ENCODE data around the gene RPUSD3. TPM values are rescaled to one million over a fixed set of nuclear protein-coding genes. Genes with fewer than 3 reads are reported as not detected.

Gene RPUSD3
- total and polyA plus RNA-seq, 9 of the 15 experiments (the other 6 are each of a cell fraction or from before 2014, with no cell fraction given) = 13.8 to 99.0 (median 59.3) TPM

- TF ChIP-seq ZNF277 (CRISPR knock-in tag; IDR thresholded peaks at IDR 0.05; ENCODE audit: borderline replicate concordance) (no peak), EHMT2 (IDR thresholded peaks at IDR 0.05) (no peak), SNRNP70 (optimal IDR thresholded peaks at IDR 0.05; ENCODE audit: low read depth, low read length) (no peak), SIRT6 (IDR thresholded peaks at IDR 0.05; ENCODE audit: low read depth, low read length) (peak; percentile 24), SMARCA4 (IDR thresholded peaks at IDR 0.05) (0 out of 2 replicates have a peak, but pooled peaks have one; percentile 6), GTF2F1 (IDR thresholded peaks at IDR 0.05; ENCODE audit: low read depth, low read length) (no peak), CBX5 (IDR thresholded peaks at IDR 0.05; ENCODE audit: borderline replicate concordance, low read depth) (no peak), IRF9 (tag; IDR thresholded peaks at IDR 0.05) (no peak), TCF7L2 (IDR thresholded peaks at IDR 0.05; ENCODE audit: low read depth, low read length) (0 out of 2 replicates have a peak, but pooled peaks have one; percentile 26), KDM4B (IDR thresholded peaks at IDR 0.05; ENCODE audit: borderline replicate concordance in 2 of 2, low read depth in 1 of 2) (0 out of 4 replicates have a peak, but pooled peaks of 1 of the 2 experiments have one; percentile 8), LCOR (CRISPR knock-in tag; IDR thresholded peaks at IDR 0.05) (peak; percentile 48; the same call in 1 of the 2 replicates), NKRF (IDR thresholded peaks at IDR 0.05; ENCODE audit: borderline replicate concordance) (peak; percentile 84; the same call in 1 of the 2 replicates), FOXJ2 (tag; IDR thresholded peaks at IDR 0.05) (no peak), HLTF (IDR thresholded peaks at IDR 0.05) (no peak), ID3 (CRISPR knock-in tag; IDR thresholded peaks at IDR 0.05) (no peak), ID3 (tag; IDR thresholded peaks at IDR 0.05) (peak; percentile 23; the same call in 1 of the 2 replicates), PHB (CRISPR knock-in tag; IDR thresholded peaks at IDR 0.05) (no peak; the same call in 1 of the 2 replicates), MLLT1 (IDR thresholded peaks at IDR 0.05) (peak; percentile 21 to 33; a peak in 1 of 4 replicates), HNRNPUL1 (IDR thresholded peaks at IDR 0.05; ENCODE audit: low read length) (peak; percentile 75; the same call in 1 of the 2 replicates), MNT (conservative IDR thresholded peaks at IDR 0.05) (peak in 1 of 2 experiments; percentile 25; a peak in 2 of 4 replicates)
Measured at GRCh38 chr3:9793161-9793781, 50.5 kb downstream of the RPUSD3 start (continued).

Data from K562 (cell line).